B cell (primary cell): ENCODE measurements around the gene GPC3.

Experiments
- EZH2 ChIP-seq: IDR thresholded peaks from 2 replicates; pipeline ENCODE4 v1.6.1; 2012; ENCODE audit warnings: borderline replicate concordance, low read depth, mild to moderate bottlenecking, moderate library complexity, low read length; ENCODE audit not compliant: insufficient read depth, poor library complexity, severe bottlenecking
- TF ChIP-seq, protein P1 (sequence below): fragments of 200-600 bp; IDR thresholded peaks from one replicate; pipeline ENCODE4 v1.8.0; 2022; ENCODE audit warnings: antibody characterized with exemption, mild to moderate bottlenecking

DNA sequence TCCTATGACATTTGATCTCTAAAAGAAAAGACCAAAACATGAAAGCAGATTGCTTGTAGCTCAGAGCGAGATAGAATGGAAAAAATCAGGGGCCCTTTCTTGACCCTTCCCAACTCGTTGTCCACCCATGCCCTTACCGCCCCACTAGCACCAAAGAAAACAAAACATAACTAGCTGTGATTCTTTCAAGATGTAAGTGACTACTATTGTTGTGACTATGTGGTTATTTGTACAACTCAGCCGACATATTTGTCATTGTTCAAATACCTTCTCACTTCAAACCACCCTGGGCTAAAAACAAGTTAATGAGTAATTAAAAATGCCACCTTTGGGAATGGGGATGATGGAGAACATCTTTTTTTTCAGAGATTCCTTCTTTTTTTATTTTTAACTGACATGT lies 399.0 kb downstream of the GPC3 start:
- TF ChIP-seq, protein P1, sequence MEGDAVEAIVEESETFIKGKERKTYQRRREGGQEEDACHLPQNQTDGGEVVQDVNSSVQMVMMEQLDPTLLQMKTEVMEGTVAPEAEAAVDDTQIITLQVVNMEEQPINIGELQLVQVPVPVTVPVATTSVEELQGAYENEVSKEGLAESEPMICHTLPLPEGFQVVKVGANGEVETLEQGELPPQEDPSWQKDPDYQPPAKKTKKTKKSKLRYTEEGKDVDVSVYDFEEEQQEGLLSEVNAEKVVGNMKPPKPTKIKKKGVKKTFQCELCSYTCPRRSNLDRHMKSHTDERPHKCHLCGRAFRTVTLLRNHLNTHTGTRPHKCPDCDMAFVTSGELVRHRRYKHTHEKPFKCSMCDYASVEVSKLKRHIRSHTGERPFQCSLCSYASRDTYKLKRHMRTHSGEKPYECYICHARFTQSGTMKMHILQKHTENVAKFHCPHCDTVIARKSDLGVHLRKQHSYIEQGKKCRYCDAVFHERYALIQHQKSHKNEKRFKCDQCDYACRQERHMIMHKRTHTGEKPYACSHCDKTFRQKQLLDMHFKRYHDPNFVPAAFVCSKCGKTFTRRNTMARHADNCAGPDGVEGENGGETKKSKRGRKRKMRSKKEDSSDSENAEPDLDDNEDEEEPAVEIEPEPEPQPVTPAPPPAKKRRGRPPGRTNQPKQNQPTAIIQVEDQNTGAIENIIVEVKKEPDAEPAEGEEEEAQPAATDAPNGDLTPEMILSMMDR = no peak
- no peak for TF ChIP-seq EZH2
